ENCODE results near the gene CUBN. TPM values are rescaled to one million over a fixed set of nuclear protein-coding genes. Genes with fewer than 3 reads are reported as not detected.
"Not testable (repeated sequence)": the region's sequence is repeated elsewhere in the genome, so short reads cannot be mapped to it uniquely, and the experiment has no call there.

Gene CUBN
- total RNA-seq, 1 donor from 2014 or later = 6.1 TPM

GRCh38 chr10:16857419-16857818, 272.2 kb downstream of the CUBN start:
- DNase-seq = no peak

- DNase-seq = peak; percentile 86
Observed at GRCh38 chr10:16856567-16856966, 273.0 kb downstream of the CUBN start.

GRCh38 chr10:16856092-16856491, 273.5 kb downstream of the CUBN start:
- peak; percentile 28 for DNase-seq

GRCh38 chr10:16854623-16855022, 275.0 kb downstream of the CUBN start:
- DNase-seq = peak; percentile 71

- no peak for DNase-seq
Observed at GRCh38 chr10:16853809-16854208, 275.8 kb downstream of the CUBN start.

- peak; percentile 80 for DNase-seq
Observed at GRCh38 chr10:16853201-16853600, 276.4 kb downstream of the CUBN start.

- no peak for DNase-seq
Observed at GRCh38 chr10:16852624-16853023, 277.0 kb downstream of the CUBN start.

GRCh38 chr10:16848562-16849154, 281.0 kb downstream of the CUBN start:
- no peak for DNase-seq

- no peak for DNase-seq
Observed at GRCh38 chr10:16847644-16848043, 282.0 kb downstream of the CUBN start.

- peak; percentile 41 for DNase-seq
Observed at GRCh38 chr10:16845248-16845647, 284.4 kb downstream of the CUBN start.

GRCh38 chr10:16843252-16843870, 286.2 kb downstream of the CUBN start:
- peak; percentile 82 for DNase-seq

GRCh38 chr10:16835228-16835627, 294.4 kb downstream of the CUBN start:
- DNase-seq = no peak

- DNase-seq = peak; percentile 99
Observed at GRCh38 chr10:16832351-16833080, 297.1 kb downstream of the CUBN start.

GRCh38 chr10:16828701-16829175, 300.9 kb downstream of the CUBN start:
- peak; percentile 92 for DNase-seq

- peak; percentile 95 for DNase-seq
Observed at GRCh38 chr10:16828114-16828568, 301.5 kb downstream of the CUBN start.

- DNase-seq = not testable (repeated sequence)
Observed at GRCh38 chr10:16827474-16827873, 302.1 kb downstream of the CUBN start.

- no peak for DNase-seq
Observed at GRCh38 chr10:16822726-16823360, 306.8 kb downstream of the CUBN start.

GRCh38 chr10:16822027-16822426, 307.6 kb downstream of the CUBN start:
- DNase-seq = no peak

GRCh38 chr10:16820421-16820820, 309.2 kb downstream of the CUBN start:
- DNase-seq = no peak

- DNase-seq = no peak
Observed at GRCh38 chr10:16820018-16820417, 309.6 kb downstream of the CUBN start.

GRCh38 chr10:16819436-16819835, 310.2 kb downstream of the CUBN start:
- no peak for DNase-seq

GRCh38 chr10:16819026-16819425, 310.6 kb downstream of the CUBN start:
- DNase-seq = no peak

All from dermis blood vessel endothelial cell (primary cell).